ENCODE measurements around the gene CLMN.

- TF ChIP-seq CTCF (IDR thresholded peaks at IDR 0.05; ENCODE audit: extremely low read depth in 1 of 2, insufficient read depth in 1 of 2, low read depth in 1 of 2, low read length in 2 of 2), result no peak
- no peak for TF ChIP-seq MAX (IDR thresholded peaks at IDR 0.05; ENCODE audit: insufficient read depth, insufficient read length)
- no peak for TF ChIP-seq POLR2AphosphoS5 (IDR thresholded peaks at IDR 0.05; ENCODE audit: insufficient read depth, low read depth, low read length)
These were observed 18.1 kb downstream of the CLMN start for GRCh38 chr14:95301527-95302187.
